ENCODE results near the gene ANXA11.

DNA sequence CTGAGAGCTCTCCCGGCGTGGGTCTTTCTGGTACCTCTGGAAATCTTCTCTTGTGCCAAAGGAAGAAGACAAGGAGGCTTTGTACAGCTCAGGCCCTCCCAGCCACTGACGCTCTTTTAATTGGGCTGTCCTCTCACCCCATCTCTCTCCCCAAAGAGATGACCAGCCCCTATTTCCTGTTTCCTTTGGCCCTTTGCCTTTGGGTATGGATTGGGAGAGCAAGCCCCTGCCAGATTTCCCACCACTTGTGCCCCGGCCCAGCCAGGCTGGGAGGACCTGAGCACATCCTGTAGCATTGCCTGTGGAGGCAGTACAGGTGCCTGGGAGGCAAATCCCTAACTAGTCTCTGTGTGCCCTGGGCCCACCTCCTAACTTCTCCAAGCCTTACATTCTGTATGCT is 78.5 kb downstream of the ANXA11 start:
- TF ChIP-seq EP300 (IDR thresholded peaks at IDR 0.05): no peak
- TF ChIP-seq, protein P1, sequence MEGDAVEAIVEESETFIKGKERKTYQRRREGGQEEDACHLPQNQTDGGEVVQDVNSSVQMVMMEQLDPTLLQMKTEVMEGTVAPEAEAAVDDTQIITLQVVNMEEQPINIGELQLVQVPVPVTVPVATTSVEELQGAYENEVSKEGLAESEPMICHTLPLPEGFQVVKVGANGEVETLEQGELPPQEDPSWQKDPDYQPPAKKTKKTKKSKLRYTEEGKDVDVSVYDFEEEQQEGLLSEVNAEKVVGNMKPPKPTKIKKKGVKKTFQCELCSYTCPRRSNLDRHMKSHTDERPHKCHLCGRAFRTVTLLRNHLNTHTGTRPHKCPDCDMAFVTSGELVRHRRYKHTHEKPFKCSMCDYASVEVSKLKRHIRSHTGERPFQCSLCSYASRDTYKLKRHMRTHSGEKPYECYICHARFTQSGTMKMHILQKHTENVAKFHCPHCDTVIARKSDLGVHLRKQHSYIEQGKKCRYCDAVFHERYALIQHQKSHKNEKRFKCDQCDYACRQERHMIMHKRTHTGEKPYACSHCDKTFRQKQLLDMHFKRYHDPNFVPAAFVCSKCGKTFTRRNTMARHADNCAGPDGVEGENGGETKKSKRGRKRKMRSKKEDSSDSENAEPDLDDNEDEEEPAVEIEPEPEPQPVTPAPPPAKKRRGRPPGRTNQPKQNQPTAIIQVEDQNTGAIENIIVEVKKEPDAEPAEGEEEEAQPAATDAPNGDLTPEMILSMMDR (IDR thresholded peaks at IDR 0.05): no peak

Measured in stomach (tissue), 4 donors.